CD14-positive monocyte (primary cell): ENCODE data around the gene FUS. TPM values are rescaled to one million over a fixed set of nuclear protein-coding genes. Genes with fewer than 3 reads are reported as not detected.
"Not testable (repeated sequence)": the region's sequence is repeated elsewhere in the genome, so short reads cannot be mapped to it uniquely, and the experiment has no call there.

Source experiments
- DNase-seq, 3 donors: peaks; one replicate each; pipeline ENCODE4 v3.0.0-alpha.2; 2011 to 2022
- H2AFZ ChIP-seq: 2 replicates; pipeline ENCODE4 v1.6.0; 2012; ENCODE audit warnings: mild to moderate bottlenecking, low read depth, low read length, inconsistent platforms; ENCODE audit not compliant: insufficient read depth, poor library complexity, severe bottlenecking
- H3K27ac ChIP-seq, 2 donors: 1 replicate in 1 of 2; 2 replicates in 1 of 2; pipeline ENCODE4 v1.5.1; 2012 to 2013; ENCODE audit warnings: low read length in 2 of 2, control low read depth in 1 of 2, inconsistent platforms in 1 of 2, low read depth in 1 of 2, mild to moderate bottlenecking in 1 of 2
- H3K27me3 ChIP-seq, 2 donors: one replicate each; pipeline versions ENCODE4 v1.6.0 to v1.6.1; 2011 to 2013; ENCODE audit warnings: low read length in 2 of 2; ENCODE audit not compliant: control insufficient read depth in 2 of 2, insufficient read depth in 2 of 2
- H3K36me3 ChIP-seq, 2 donors: replicated peaks in 1 of 2; 1 replicate in 1 of 2; 2 replicates in 1 of 2; pipeline versions ENCODE4 v1.5.1 to v1.6.1; 2012 to 2013; ENCODE audit warnings: low read length in 2 of 2, control low read depth in 1 of 2, inconsistent platforms in 1 of 2, mild to moderate bottlenecking in 1 of 2; ENCODE audit not compliant: insufficient read depth in 2 of 2, control insufficient read depth in 1 of 2
- H3K4me1 ChIP-seq, 2 donors: 1 replicate in 1 of 2; 2 replicates in 1 of 2; pipeline versions ENCODE4 v1.5.1 to v1.6.1; 2012 to 2013; ENCODE audit warnings: low read length in 2 of 2, control low read depth in 1 of 2, inconsistent platforms in 1 of 2, mild to moderate bottlenecking in 1 of 2, moderate library complexity in 1 of 2; ENCODE audit not compliant: insufficient read depth in 2 of 2, control insufficient read depth in 1 of 2
- H3K4me2 ChIP-seq: replicated peaks from 2 replicates; pipeline ENCODE3; 2012; ENCODE audit warnings: low read length, moderate library complexity, mild to moderate bottlenecking; ENCODE audit not compliant: poor library complexity, severe bottlenecking; ENCODE audit errors: extremely low read depth
- H3K4me3 ChIP-seq, 3 experiments: fragments of 200-600 bp in 1 of 3; sonication (generic) in 1 of 3; replicated peaks in 1 of 3; 1 replicate in 2 of 3; 2 replicates in 1 of 3; pipeline ENCODE4 v1.5.1; 2011 to 2013; ENCODE audit warnings: low read length in 3 of 3, mild to moderate bottlenecking in 3 of 3, control low read depth in 2 of 3, low read depth in 2 of 3, inconsistent platforms in 1 of 3, moderate library complexity in 1 of 3
- H3K79me2 ChIP-seq: 2 replicates; pipeline ENCODE4 v1.6.0; 2012; ENCODE audit warnings: mild to moderate bottlenecking, control low read depth, inconsistent platforms, low read length, moderate library complexity; ENCODE audit not compliant: insufficient read depth
- H3K9ac ChIP-seq: 2 replicates; pipeline ENCODE4 v1.6.0; 2017; ENCODE audit warnings: low read length, mild to moderate bottlenecking; ENCODE audit not compliant: insufficient read depth, poor library complexity, severe bottlenecking
- H3K9me3 ChIP-seq, 2 donors: replicated peaks in 1 of 2; 1 replicate in 1 of 2; 2 replicates in 1 of 2; pipeline versions ENCODE4 v1.5.1 to v1.6.1; 2012 to 2013; ENCODE audit warnings: low read length in 2 of 2, control low read depth in 1 of 2; ENCODE audit not compliant: control insufficient read depth in 1 of 2, insufficient read depth in 1 of 2
- H4K20me1 ChIP-seq: 2 replicates; pipeline ENCODE4 v1.6.0; 2012; ENCODE audit warnings: mild to moderate bottlenecking, low read length, control low read depth, moderate library complexity; ENCODE audit not compliant: insufficient read depth
- H3K27ac Mint-ChIP-seq, 7 donors: one replicate each; pipeline ENCODE4 v1.8.0; 2020; ENCODE audit warnings: mild to moderate bottlenecking in 7 of 7, mixed read lengths in 7 of 7, moderate library complexity in 6 of 7, inconsistent platforms in 2 of 7
- H3K27me3 Mint-ChIP-seq, 3 donors: one replicate each; pipeline ENCODE4 v1.8.0; 2021 to 2022; ENCODE audit warnings: low read depth in 3 of 3, mild to moderate bottlenecking in 3 of 3, mixed read lengths in 3 of 3, moderate library complexity in 3 of 3, inconsistent platforms in 1 of 3
- H3K36me3 Mint-ChIP-seq, 2 donors: one replicate each; pipeline ENCODE4 v1.8.0; 2020; ENCODE audit warnings: mixed read lengths in 2 of 2, inconsistent platforms in 1 of 2, mild to moderate bottlenecking in 1 of 2
- H3K4me1 Mint-ChIP-seq: one replicate; pipeline ENCODE4 v1.8.0; 2020; ENCODE audit warnings: mild to moderate bottlenecking, mixed read lengths
- H3K4me3 Mint-ChIP-seq, 2 donors: one replicate each; pipeline ENCODE4 v1.8.0; 2020; ENCODE audit warnings: mild to moderate bottlenecking in 2 of 2, mixed read lengths in 2 of 2, moderate library complexity in 1 of 2
- H3K9me3 Mint-ChIP-seq, 7 donors: one replicate each; pipeline ENCODE4 v1.8.0; 2020 to 2022; ENCODE audit warnings: mixed read lengths in 7 of 7, mild to moderate bottlenecking in 6 of 7, moderate library complexity in 6 of 7, inconsistent platforms in 2 of 7
- WGBS: methylation state at CpG from one replicate; pipeline ENCODE4 v1.1.5; 2013; ENCODE audit warnings: missing lambda C conversion rate; ENCODE audit not compliant: insufficient coverage; 5-methylcytosine and 5-hydroxymethylcytosine counted together
- intact Hi-C, 2 donors: fragments of 100-400 bp; cut with micrococcal nuclease; formaldehyde crosslinking; loops; one replicate each; pipeline versions ENCODE4 v1.15.0 to v1.15.1; 2023
- polyA plus RNA-seq, 3 donors: library from polyadenylated mRNA; depleted of rRNA in 1 of 3; unstranded in 2 of 3; stranded (reverse) in 1 of 3; fragments of 300-500 nt in 2 of 3; fragments of >200 nt in 1 of 3; fragmentation: Illumina TruSeq in 2 of 3; gene quantifications; 1 replicate in 2 of 3; 2 replicates in 1 of 3; pipeline ENCODE4 v1.2.3, GENCODE V29; 2012 to 2021
- TF ChIP-seq, protein P1 (sequence below): fragments of 200-600 bp; IDR thresholded peaks from one replicate; pipeline ENCODE4 v1.8.0; 2022; ENCODE audit warnings: antibody characterized with exemption, mild to moderate bottlenecking

FUS gene
- polyA plus RNA-seq, 3 donors, result 54.9 to 246 (median 78.5) TPM

GRCh38 chr16:31199430-31200041 lies 19.6 kb downstream of the FUS start:
- DNase-seq, result no peak
- Histone ChIP-seq H3K36me3 (peaks cover 32 to 52% of the 10 kb centered on the region in 2 donors), H2AFZ (no peak overlapping the region), H3K9ac (no peak overlapping the region), H3K27ac (no peak overlapping the region), H3K4me2 (no peak overlapping the region), H3K79me2 (peaks cover 75% of the 10 kb centered on the region), H3K27me3 (no peaks in the 10 kb centered on the region), H3K4me3 (no peak overlapping the region), H4K20me1 (peaks cover 77% of the 10 kb centered on the region), H3K4me1 (peaks cover 57 to 69% of the 10 kb centered on the region in 2 donors), H3K9me3 (no peaks in the 10 kb centered on the region)
- intact Hi-C loops, result loop anchor here (5.0 kb wide), 3 partner anchors 63 to 243 kb away; partner anchors contain the start of gene ZNF843 (in 1 of the 2)
- TF ChIP-seq, protein P1, sequence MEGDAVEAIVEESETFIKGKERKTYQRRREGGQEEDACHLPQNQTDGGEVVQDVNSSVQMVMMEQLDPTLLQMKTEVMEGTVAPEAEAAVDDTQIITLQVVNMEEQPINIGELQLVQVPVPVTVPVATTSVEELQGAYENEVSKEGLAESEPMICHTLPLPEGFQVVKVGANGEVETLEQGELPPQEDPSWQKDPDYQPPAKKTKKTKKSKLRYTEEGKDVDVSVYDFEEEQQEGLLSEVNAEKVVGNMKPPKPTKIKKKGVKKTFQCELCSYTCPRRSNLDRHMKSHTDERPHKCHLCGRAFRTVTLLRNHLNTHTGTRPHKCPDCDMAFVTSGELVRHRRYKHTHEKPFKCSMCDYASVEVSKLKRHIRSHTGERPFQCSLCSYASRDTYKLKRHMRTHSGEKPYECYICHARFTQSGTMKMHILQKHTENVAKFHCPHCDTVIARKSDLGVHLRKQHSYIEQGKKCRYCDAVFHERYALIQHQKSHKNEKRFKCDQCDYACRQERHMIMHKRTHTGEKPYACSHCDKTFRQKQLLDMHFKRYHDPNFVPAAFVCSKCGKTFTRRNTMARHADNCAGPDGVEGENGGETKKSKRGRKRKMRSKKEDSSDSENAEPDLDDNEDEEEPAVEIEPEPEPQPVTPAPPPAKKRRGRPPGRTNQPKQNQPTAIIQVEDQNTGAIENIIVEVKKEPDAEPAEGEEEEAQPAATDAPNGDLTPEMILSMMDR, result no peak
- 98% methylated on average over 4 of the region's 5 CpGs for WGBS
- peaks cover 0 to 1% (median under 1%) of the 10 kb centered on the region in 3 donors for H3K27me3 Mint-ChIP-seq
- H3K9me3 Mint-ChIP-seq, result no peaks in the 10 kb centered on the region
- H3K4me3 Mint-ChIP-seq, result no peak overlapping the region
- peak overlapping the region in 6 of 7 donors; percentile 8 to 87 (median 25) for H3K27ac Mint-ChIP-seq
- H3K4me1 Mint-ChIP-seq, result peaks cover 68% of the 10 kb centered on the region
- H3K36me3 Mint-ChIP-seq, result peaks cover 33 to 61% of the 10 kb centered on the region in 2 donors

DNA sequence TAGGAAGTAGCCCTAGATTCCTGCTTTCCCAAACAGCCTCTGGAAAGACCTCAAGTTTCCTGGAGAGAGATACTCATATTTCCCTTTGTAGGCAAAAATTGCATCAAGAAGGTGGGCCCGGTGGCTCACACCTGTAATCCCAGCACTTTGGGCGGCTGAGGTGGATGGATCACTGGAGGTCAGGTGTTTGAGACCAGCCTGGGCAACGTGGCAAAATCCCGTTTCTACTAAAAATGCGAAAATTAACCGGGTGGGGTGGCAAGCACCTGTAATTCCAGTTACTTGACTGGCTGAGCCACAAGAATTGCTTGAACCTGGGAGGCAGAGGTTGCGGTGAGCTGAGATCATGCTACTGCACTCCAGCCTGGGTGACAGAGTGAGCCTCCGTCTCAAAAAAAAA lies 20.2 kb downstream of the FUS start:
- 81% methylated on average over 8 of the region's 8 CpGs for WGBS
- peaks cover 26 to 46% of the 10 kb centered on the region in 2 donors for H3K36me3 ChIP-seq
- not testable (repeated sequence) for H3K9me3 ChIP-seq, H3K27me3 Mint-ChIP-seq, H3K27me3 ChIP-seq, H2AFZ ChIP-seq, H3K4me3 ChIP-seq, DNase-seq, H3K27ac ChIP-seq, H3K4me3 Mint-ChIP-seq, H3K9ac ChIP-seq, H3K9me3 Mint-ChIP-seq
- intact Hi-C loops, result loop anchor here (5.0 kb wide), 3 partner anchors 62 to 242 kb away; partner anchors contain the start of gene ZNF843 (in 1 of the 2)
- peaks cover 71% of the 10 kb centered on the region for H4K20me1 ChIP-seq
- Mint-ChIP-seq H3K27ac (peak overlapping the region in 3 of 7 donors; percentile 12 to 87 (median 38)), H3K36me3 (peaks cover 32 to 56% of the 10 kb centered on the region in 2 donors), H3K4me1 (peaks cover 74% of the 10 kb centered on the region)
- H3K4me1 ChIP-seq, result peaks cover 57 to 75% of the 10 kb centered on the region in 2 donors
- H3K79me2 ChIP-seq, result peaks cover 69% of the 10 kb centered on the region
- peak overlapping the region; percentile 85 for H3K4me2 ChIP-seq
